Amniotic epithelial cell (primary cell): ENCODE measurements around the gene KRTAP1-4.
"Not testable (repeated sequence)": the region's sequence is repeated elsewhere in the genome, so short reads cannot be mapped to it uniquely, and the experiment has no call there.

ENCODE experiments used
- DNase-seq: peaks from one replicate; pipeline ENCODE4 v3.0.0-alpha.2; 2010; ENCODE audit warnings: low read depth

The KRTAP1-4 gene

DNA sequence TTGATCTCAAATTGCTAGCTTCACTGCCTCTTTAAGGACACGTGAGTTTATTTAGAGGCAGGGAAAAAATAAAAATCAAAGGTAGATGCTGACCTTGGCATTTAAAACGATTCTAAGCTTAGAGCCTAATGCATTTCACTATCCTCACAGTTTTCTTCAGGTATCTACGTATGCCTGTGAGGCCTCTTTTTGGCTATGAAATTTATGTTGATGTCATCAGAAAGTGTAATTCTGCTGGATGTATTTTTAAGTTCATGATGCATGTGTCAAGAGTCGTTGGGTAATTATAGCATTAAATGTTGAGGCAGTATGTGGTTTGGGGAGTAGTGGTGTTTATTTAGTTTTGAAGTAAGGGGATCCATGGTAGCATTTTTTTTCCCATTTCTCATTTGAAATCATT lies 26.1 kb downstream of the KRTAP1-4 start:
- peak; percentile 65 for DNase-seq

- peak; percentile 71 for DNase-seq
These were observed 27.2 kb downstream of the KRTAP1-4 start for GRCh38 chr17:41002814-41003213.

- no peak for DNase-seq
These were observed 28.2 kb downstream of the KRTAP1-4 start for GRCh38 chr17:41001795-41002194.

DNA sequence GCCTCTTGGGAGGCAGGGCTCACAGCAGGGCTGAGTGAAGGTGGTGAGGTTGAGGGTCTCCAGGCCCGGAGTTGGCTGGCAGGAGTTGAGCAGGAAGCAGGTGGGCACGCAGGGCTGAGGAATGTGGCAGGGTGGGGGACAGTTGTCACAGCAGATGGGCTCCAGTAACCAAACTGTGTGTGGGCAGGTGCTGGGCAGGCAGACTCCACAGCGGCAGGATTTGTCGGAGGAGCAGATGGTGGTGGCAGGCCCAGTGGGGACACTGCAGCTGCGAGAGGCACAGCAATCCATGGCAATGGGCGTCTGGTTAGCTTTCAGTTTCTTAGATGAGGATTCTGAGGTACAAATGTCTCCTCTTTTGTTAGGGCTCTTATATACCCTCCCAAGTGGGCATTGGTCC lies 30.4 kb downstream of the KRTAP1-4 start, which contains the start of gene KRTAP3-2:
Gene KRTAP3-2 (minus strand): TSS at position 344 of the 400 bp plus-strand sequence. CDS start 53 bp downstream, at position 291.
- DNase-seq = not testable (repeated sequence)

GRCh38 chr17:40997361-40997760 lies 32.6 kb downstream of the KRTAP1-4 start:
- no peak for DNase-seq

GRCh38 chr17:40996829-40997228 lies 33.2 kb downstream of the KRTAP1-4 start:
- no peak for DNase-seq

DNA sequence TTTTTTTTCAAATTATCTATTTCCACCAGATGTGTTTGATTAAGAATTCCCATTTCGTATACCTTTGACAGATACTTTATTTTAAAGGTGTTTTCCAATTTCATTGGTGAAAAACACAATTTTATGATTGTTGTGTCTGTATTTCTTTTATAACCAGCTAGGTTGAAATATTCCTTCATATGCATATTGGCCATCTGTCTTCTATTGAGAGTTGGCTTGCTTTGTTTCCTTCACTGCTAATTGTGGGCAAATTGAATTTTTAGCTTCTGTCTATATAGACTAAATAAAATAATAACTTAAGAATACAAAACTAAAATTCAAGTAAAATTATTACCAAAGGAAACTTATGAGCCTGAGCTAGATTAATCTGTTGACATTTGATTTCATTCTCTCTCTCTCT lies 34.9 kb downstream of the KRTAP1-4 start:
- no peak for DNase-seq

DNA sequence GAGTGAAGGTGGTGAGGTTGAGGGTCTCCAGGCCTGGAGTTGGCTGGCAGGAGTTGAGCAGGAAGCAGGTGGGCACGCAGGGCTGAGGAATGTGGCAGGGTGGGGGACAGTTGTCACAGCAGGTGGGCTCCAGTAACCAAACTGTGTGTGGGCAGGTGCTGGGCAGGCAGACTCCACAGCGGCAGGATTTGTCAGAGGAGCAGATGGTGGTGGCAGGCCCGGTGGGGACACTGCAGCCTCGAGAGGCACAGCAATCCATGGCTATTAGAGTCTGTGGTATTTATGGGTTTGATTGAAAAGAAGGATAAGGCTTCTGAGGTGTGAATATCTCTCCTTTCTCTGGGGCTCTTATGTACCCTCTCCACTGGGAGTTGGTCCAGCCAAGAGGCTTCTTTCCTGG lies 36.2 kb downstream of the KRTAP1-4 start, which contains the start of gene KRTAP3-3:
Gene KRTAP3-3 (minus strand): TSS at position 326 of the 400 bp plus-strand sequence. CDS start 67 bp downstream, at position 259.
- DNase-seq = no peak

DNA sequence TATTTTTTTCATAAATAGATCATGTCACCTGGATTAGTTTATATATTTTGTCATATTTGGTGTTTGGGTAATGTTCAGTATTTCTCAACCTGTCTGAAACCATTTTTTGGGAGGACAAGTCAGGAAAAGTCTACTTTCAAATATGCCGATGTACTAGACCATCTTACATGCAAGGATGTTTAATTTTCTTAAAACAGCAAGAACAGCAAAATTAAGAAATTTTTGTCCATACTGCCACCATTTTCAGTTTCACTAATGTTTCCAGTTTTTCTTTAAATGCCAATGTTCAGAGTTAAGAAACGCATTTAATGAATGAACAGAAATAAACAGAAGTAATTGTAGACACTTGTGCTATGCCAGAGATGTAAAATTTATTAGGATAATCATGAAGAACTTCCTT lies 36.9 kb downstream of the KRTAP1-4 start:
- no peak for DNase-seq

GRCh38 chr17:40992666-40993065 lies 37.3 kb downstream of the KRTAP1-4 start:
- no peak for DNase-seq

DNA sequence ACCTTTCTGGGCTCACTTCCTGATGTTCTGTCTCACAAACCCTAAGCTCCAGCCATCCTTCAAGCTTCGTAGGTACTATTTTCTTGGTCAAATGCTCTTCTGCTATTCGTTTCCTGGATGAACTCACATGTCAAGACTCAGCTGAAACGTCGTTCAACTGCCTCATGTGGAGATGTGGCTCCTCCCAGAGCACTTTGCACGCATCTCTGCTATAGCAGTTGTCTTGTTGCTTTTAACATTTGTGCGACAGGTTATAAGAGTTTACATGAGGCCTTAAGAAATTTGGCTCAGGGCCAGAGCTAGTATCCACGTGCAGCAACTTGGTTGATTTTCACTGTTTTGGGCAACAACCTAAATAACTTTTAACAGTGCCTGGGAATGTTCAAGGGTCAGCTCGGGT lies 43.1 kb downstream of the KRTAP1-4 start:
- DNase-seq = no peak

DNA sequence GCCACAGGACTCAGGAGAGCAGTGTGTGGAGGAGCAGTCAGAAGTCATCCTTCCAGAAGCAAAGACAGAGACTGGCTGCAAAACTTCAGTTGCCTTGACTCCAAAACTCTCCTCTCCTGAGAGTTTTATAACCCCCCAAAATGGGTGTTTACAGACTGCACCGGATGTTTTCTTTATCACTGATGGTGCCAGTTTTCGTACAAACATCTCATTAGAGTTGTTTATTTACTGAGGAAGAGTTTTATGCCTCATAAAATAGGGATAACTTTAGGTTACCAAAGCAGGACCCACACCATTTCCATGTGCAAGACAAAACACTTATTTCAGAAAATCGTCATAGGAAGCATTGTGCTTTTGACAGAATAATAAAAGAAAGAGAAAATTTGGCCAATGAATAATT lies 45.8 kb downstream of the KRTAP1-4 start, which contains the start of gene KRT40:
Gene KRT40 (minus strand): TSS at position 101 of the 400 bp plus-strand sequence. CDS start 53 bp downstream, at position 48.
- no peak for DNase-seq

- no peak for DNase-seq
These were observed 48.9 kb downstream of the KRTAP1-4 start for GRCh38 chr17:40981115-40981514.

DNA sequence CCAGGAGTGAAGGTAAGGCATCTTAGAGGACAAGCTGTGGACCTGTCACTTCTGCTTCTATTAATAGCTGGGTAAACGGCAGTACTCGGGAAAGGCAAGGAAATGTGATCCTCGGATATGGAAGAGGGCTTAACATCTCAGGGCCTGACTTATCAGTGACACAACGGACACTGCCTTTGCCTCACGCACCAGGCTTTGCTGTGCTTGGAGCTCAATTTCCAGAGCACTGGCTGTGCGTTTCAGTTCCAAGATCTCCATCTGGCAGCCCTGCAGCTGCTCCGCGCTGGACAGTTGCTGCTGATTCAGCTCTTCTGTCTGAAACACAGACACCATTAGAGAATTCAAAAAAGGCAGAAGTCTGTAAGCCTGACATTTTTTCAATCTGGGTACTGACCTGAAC lies 49.4 kb downstream of the KRTAP1-4 start:
- peak; percentile 45 for DNase-seq

DNA sequence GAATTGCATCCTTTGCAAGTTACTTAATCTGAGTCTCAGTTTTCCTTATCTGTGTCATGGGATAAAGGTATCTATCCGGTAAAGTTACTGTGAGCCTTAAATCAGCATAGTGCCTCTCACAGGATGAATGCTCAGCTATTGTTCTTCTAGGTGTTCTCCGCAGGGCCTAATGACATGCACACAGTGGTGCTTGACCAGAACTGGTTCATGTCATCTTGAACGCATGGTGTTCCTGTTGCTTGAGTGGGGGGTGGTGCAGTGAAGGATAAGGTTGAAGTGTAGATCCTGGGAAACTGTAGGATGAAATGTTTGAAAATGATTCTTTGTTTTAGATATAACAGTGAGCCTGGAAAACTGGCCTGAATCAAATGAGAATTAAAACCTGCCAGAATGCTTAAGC lies 49.9 kb downstream of the KRTAP1-4 start:
- DNase-seq = no peak
